Measurements from ENCODE around the gene KRT4.

- TF ChIP-seq EZH2 (IDR thresholded peaks at IDR 0.05) (no peak), POLR2AphosphoS5 (IDR thresholded peaks at IDR 0.05; ENCODE audit: borderline replicate concordance, low read depth, low read length) (no peak), FOXP2 (optimal IDR thresholded peaks at IDR 0.05; ENCODE audit: control extremely low read depth, extremely low read length, insufficient read depth) (no peak)
Measured at GRCh38 chr12:52774629-52775250, 39.2 kb downstream of the KRT4 start.

Data from SK-N-MC (cell line).